Right renal cortex interstitium (tissue), 3 donors: Measurements from ENCODE around the gene LOXHD1. TPM values are rescaled to one million over a fixed set of nuclear protein-coding genes. Genes with fewer than 3 reads are reported as not detected.

Source experiments
- DNase-seq, 3 donors: peaks; one replicate each; pipeline ENCODE4 v3.0.0-alpha.2; 2013; ENCODE audit warnings: low read depth in 3 of 3, low spot score in 2 of 3
- polyA plus RNA-seq, 3 donors: library from polyadenylated mRNA; unstranded; fragments of 120-200 nt; gene quantifications; one replicate each; pipeline ENCODE4 v1.2.1, GENCODE V29; 2013; ENCODE audit not compliant: insufficient read length in 3 of 3

The LOXHD1 gene
- polyA plus RNA-seq, 3 donors: 0.28 to 0.72 (median 0.68) TPM

DNA sequence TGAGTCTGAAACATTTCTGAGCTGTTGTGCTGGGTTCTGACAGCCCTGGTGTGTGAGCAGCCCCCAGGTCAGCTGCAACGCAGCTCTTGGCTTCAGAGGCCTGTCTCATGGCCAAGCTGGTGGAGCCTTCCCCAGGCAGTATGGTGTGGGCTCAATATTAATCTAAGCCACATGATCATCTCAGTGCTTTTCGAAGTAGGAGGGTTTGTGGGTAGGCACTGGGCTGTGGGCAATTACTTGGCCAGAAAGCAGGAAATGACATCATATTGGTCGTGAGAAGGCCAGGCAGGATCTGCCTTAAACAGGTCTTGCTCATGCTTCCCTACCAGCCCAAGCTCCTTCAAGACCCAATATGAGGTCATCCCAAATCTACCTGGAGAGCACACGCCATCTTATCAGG lies 26.9 kb downstream of the LOXHD1 start:
- DNase-seq: no peak

DNA sequence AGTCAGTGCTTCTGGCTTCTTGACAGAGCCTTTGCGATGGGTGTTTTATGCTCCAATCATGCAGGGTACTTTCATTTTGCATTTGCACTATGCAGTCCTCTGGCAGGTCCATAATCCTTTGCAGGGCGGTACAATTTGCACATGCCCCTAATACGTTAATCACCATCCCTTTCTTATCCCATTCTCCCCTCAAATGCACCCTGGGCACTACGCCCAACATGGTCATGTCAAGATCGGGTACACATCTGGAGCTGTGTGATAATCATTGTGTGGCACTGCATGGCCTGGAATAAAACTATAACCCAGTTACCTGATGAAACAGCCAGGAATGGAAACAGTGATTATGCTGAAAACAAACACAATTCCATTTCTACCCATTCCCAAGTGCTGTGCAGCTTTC lies 27.7 kb downstream of the LOXHD1 start:
- no peak for DNase-seq

DNA sequence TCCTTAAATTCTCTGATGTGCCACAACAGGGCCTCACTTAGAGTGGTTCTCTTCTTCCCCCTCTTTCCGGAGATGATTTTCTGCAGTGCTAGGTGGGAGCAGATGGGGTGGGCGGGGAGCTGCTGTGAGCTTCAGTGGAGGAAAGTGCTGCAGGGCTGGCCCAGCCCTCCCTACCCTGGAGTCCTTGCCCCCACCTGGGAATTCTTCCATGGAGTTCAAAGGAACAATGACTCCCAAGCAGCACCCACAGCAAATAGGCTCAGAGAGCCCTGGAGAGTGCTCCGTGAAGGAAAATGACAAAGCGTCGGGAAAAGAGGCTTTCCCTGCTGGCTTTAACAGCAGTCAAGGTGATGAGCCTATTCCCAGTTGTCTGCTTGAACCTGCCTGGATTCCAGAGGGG lies 28.8 kb downstream of the LOXHD1 start:
- no peak for DNase-seq

DNA sequence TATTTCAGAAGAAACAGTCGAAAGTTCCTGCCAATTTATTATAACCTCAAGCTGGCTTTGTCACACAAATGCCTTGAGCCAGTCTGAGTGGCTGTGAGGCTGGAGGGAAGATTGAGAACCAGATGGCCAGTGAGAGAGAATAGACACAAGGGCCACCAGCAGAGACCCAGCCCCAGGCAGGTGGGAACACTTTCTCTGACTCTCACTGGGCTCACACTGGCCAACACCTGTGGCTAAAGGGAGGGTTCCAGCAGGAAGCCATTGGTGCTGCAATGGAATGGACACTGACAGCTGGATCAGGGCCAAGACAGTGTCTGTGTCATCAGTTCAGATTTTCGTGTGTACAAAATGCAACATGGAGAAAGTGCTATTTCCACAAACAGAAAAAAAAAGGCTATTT lies 29.9 kb downstream of the LOXHD1 start:
- DNase-seq: no peak

DNA sequence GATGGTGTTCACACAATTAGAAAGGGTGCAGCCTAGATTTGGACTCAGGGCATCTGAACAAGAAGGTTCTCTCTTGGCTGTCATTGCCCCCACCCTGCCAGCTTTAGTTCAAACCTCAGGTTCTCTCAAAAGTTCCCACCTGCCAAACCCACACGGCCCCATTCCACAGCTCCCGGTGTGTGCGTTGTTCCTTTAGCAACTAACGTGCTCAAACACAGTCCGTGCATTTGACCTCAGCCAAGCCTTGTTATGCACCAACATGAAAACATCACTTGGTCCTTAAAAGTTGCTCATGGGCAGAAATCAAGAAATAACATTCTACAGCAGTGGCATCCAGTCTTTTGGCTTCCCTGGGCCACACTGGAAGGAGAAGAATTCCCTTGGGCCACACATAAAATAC lies 32.0 kb downstream of the LOXHD1 start:
- no peak for DNase-seq

DNA sequence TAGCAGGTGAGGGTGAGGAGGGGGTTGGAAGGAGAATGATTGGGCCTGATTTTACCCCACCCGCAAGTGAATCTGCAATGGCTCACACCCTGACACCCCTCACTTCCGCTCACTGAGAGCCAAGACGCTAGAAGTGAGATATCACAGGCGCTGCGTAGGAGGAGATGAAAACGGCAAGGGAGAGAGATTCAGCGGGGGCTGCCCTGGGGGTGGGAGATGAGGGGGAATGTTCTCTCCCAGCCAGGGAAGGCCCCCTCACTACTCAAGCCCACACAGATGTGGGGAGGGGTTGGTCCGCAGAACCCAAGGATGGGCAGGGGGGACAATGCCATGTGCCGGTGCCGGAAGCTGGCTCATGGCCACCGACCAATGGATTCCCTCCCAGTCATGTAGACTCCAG lies 32.9 kb downstream of the LOXHD1 start:
- no peak for DNase-seq

DNA sequence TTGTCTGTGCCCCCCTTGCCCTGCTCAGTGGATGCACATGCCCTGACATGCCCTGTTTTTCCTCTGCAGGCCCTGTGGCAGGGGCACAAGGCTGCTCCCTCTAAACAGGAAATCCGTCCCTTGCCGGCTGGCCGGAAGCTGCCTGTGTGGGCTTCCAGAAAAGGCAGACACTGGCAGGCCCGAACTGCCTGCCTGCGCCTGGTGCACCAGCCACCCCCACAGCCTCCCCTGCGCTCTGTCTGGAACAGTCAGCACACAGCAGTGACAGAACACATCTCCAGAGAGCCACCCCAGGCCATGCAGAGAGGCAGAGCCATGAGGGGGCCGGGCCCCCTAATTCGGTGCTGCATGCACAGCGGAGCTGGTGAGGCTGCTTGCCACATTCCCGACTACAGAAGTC lies 33.5 kb downstream of the LOXHD1 start:
- DNase-seq: no peak

DNA sequence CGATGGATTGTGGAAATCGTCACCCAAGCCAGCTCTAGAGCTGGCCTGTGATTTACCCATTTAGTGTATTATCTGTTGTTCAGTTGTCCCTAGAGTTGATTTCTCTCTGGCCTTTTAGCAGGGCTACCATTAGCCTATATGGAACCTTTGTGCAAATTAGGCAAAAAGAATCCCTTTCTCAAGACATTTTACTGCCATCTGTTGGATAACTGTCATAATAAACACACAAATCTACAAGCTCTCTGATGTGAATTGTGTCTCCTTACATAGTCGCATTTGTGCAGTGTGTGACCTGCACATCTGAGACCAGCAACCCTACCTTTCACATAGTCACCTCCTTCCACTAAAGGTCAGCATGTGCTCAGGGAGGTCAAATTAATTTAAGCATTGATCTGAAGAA lies 34.0 kb downstream of the LOXHD1 start:
- DNase-seq: no peak

DNA sequence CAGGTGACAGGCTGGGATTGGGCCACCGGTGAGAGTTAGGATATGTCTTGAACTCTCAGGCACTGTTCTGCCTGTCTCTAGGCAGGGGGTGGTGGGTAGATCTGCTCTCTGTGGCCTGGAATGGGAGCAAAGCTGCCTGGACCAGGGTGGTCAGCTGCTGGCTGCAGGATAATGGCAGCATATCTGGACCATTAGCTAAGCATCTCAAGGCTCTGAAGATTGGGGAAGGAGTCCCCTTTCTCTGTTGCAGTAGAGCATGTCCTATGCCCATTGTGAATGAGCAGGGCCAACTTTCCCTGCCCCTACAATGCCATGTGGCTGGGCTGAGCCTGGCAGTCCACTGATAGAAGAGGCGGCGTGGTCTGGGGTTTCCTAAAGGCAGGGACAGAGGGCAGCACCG lies 34.6 kb downstream of the LOXHD1 start:
- DNase-seq: no peak

DNA sequence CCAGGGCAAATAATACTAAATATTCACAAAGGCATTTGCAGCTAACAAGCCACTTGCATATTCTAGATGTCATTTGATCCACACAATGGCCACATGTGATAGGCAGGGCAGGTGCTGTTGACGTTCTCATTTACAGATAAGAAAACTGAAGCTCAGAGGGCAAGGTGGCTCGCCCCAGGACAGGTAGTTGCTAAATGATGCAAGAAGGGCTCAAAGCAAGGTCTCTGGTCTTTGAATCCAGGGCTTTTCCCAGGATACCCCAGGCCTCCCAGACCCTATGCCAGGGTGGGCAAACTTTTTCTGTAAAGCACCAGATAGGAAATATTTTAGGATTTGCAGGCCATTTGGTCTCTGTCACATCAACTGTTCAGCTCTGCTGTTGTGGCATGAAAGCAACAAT lies 35.1 kb downstream of the LOXHD1 start:
- no peak for DNase-seq

DNA sequence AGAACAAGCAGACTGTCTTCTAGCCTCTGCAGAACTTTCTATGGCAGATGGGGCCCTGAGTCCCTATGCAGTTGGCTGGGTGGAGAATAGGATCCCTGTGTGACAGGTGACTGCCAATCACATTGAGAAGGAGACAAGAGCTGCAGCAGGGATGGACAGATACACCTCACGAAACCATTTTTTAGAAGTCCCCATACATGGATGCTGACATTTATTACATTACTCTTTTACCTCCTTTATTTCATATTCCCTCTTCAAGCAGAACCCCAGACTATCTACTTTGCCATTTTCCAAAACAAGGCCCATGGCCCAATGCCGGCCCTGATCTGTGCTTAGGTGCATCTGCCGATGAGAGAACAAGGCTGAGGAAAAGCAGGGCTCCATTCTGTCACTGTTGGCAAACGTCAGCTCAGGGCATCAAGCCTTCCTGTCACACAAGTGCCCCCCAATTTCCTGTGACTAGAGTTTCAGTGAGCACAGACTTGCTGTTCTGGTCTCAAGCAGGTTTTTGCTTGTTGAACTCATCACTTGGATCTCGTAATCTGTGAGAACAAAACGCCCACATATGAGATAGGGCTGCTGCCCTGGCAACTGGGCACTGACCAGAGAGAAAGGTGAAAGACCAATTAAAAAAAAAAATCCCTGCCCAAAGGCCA lies 35.8 kb downstream of the LOXHD1 start:
- DNase-seq: no peak

DNA sequence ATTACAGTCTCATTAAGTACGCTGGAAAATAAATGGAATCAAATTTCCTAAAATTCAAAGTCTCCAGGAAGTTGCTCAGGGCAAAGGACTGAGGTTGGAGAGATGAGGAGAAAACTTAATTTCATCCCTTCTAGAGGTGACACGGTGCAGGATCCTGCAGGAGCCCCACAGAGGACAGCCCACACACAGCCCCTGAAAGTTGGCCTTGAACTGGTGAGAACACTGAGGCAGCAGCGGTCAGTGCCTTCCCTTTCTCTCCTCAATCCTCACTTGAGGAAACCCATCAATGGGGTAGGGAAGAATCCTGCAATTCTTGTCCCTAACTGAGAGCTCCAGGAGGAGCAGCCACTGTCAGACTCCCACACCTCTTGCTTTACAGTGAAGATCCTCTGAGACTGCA lies 37.5 kb downstream of the LOXHD1 start:
- no peak for DNase-seq

DNA sequence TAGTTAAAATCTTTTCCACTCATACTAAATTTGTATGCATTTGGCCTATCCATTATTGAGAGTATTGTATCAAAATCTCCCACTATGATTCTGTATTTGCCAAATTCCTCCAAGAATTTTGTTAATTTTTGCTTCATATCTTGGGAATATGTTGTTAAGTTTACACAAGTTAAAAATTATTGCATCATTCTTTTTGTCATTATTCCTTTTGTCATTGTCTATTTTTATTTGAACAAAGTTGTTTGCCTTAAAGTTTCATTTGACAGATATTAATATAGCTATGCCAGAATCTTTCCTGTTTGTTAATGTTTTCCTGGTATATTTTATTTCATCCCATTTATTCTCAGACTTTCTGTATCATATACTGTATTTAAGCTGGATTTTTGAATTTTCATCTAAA lies 41.3 kb downstream of the LOXHD1 start:
- no peak for DNase-seq

DNA sequence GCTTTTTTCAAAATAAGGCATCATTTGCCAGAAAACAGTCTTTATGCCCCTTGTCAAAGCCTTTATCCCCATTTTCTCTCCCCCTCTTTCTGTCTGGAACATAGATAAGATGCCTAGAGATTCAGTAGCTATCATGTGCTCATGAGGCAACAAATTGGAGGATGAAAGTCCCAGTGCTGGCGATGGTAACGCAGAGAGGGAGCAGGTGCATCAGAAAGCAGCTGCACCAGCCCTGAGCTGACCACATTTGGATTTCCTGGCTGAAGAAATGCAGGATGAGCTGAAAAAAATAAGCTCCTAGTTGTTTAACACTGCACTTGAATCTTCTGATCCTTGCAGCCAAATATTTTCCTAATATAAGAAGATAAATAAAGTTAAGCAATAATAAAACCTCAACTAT lies 48.0 kb downstream of the LOXHD1 start:
- no peak for DNase-seq

DNA sequence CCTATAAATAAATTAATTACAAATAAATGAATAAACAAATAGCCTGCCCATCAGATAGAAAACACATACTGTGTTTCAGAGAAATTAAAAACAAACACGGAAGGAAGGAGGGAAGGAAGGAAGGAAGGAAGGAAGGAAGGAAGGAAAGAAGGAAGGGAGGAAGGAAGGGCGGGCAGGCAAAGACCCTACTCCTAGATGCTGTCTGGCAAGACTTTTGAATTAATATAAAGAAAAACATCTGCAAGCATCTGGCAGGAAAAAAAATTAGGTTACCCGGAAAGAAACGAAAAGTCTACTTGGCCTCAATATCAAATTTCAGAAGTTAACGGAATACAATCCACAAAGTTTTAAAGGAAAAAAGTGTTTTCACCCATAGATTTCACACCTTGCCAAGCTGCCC lies 49.1 kb downstream of the LOXHD1 start:
- DNase-seq: no peak

DNA sequence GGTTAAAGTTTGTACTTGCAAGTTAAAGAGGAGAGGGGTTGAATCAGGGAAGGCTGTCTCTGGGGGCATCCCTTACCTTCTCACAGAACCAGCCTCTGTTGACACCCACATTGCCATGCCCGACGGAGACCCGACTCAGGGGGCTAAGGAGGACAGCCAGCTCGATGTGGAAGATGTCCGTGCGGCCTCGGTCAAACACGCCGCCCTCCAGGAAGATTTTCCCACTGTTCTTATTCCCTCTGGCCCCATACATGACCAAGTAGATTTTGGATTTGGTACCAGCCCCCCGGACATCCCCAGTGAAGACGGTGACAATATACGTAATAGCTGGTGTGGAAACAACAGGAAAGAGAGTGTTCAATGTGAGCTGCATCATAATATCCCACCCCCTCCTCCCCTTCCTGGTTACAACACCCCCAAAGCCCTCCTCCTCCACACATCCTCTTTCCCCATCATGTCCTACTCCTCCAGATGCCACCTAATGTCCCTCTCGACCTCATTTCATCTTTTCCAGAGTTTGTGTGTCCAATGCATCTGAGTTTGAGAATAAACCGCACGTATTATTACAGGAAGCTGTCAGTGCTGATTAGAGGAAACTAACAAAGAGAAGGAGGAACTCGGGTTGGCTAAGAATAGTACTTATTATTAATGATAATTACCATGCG lies 55.7 kb downstream of the LOXHD1 start:
- peak in 1 of 3 donors; percentile 6 for DNase-seq

DNA sequence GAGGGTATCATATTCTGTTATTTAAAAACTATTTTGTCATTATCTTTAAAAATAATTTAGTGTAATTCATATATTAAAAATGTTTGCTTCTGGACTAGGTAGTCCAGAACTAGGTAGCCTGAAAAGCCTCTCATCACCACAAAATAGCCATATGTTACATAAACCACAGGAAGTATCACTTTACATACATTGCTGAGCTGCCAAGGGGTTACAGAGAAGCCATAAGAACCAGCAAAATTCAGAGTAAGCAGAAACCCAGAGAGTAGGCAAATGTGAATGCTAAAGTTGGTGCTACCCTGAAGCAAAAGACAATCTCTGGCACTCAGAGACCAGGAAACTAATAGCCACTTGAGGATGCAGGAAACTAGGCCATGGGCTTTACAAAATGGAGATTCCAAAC lies 60.9 kb downstream of the LOXHD1 start:
- no peak for DNase-seq

DNA sequence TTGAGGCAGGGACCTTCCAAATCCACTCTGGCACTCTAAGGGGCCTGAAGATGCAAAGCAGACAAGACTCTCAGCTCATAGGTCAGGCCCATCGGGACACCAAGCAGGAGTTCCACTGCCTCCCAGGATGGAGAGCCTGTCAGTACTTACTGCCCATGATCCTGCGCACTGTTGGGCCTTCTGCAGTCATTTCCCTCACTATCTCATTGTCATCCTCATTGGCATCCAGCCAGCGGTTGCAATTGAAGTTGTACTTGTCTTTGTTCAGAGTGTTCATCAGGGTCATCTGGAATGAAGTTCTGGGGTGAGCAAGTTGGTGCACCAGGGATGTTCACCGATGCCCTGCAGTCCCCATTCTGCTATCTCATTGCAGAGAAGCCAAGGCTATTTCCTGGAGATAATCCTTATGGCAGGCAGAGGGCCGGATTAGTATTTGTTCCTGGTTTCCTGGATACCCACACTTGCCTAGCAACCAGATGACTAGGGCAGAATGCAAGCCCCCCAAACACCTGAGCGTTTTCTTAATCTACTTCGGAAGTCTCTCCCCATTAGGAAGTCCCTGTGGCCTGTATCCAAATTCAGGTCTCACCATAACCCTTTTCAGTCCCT lies 65.1 kb downstream of the LOXHD1 start:
- DNase-seq: no peak

DNA sequence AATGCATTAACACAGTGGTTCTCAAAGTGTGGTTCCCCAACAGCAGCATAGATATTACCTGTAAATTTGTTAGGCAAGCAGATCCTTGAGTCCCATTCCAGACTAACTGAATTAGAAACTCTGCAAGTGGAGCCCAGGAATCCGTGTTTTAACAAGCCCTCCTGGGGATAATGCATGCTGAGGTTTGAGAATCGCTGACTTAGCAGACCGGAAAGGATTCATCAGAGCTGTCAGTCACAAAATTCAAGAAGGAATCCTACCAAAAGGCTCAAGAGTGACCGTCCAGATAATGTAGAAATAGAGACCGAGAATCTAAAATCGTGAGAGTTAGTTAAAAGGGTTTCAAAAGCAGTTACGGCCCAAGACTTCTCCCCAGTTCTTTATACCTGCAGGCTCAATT lies 66.9 kb downstream of the LOXHD1 start:
- DNase-seq: no peak

DNA sequence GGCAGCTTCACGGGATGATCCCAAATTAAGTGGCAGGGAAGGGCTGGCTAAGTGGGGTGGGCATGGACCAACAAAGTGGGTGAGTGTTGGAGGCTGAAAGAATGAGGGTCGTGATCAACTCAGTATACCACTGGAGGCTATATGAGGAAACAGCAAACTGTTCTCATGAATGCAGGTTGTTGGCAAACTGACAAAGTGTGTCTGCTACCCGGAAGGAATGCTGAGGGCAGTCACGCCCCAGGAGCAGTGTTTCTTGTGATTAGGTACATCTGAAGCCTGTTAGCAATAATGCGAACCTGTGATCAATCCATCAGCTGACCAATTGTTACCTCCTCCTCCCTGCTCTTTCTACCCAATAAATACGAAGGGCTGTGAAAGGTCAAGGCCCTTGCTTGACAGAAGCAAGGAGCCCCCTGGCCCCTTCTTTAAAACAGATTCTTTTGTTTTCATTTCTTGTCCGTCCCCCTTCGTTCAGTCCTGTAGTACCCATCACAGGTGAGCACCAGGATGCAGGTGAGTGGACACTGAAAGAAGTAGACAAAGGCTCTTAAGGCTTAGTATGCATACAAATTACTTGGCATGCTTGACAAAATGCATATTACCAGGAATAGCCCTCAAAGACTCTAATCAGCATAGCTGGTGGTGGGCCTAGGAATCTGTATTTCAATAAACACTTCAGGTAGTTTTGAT lies 67.9 kb downstream of the LOXHD1 start:
- DNase-seq: no peak

DNA sequence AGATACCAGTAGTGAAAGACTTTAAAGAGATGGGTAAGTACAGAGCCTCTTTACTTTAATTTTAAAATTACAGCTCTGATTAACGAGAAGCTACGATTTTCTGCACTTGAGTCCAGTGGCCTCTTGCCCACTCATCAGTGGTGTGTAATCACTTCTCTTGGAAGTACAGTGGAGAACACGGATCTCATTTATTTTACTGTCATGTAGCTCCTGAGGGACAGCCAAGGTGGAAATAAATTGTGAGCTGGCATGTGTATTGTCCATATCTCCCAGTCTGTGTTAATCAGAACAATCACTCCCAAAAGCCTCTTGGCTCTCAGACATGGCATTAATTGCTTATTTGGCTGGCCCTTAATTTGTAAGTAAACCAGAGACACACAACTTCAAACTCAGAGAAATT lies 69.4 kb downstream of the LOXHD1 start:
- DNase-seq: no peak

DNA sequence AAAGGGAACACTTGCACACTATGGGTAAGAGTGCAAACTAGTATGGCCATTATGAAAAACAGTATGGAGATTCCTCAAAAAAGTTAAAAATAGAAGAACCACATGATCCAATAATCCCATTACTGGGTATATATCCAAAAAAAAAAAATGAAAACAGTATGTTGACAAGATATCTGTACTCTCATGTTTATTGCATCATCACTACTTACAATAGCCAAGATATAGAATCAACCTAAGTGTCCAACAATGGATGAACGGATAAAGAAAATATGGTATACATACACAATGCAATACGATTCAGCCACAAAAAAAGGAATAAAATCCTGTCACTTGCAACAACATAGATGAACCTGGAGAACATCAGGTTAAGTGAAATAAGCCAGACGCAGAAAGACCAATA lies 73.3 kb downstream of the LOXHD1 start:
- no peak for DNase-seq
